Osteocyte (in vitro differentiated cells): Measurements from ENCODE around the gene CCSER1. TPM values are rescaled to one million over a fixed set of nuclear protein-coding genes. Genes with fewer than 3 reads are reported as not detected.

Experiments
- DNase-seq: peaks from one replicate; pipeline ENCODE4 v3.0.0; 2021; ENCODE audit warnings: mixed read lengths; ENCODE audit not compliant: unreplicated experiment; ENCODE audit errors: extremely low spot score
- H3K27ac Mint-ChIP-seq: one replicate; pipeline ENCODE4 v1.8.0; 2021; ENCODE audit warnings: mild to moderate bottlenecking, mixed read lengths; ENCODE audit not compliant: unreplicated experiment
- H3K27me3 Mint-ChIP-seq: one replicate; pipeline ENCODE4 v1.8.0; 2021; ENCODE audit warnings: mixed read lengths; ENCODE audit not compliant: unreplicated experiment
- H3K36me3 Mint-ChIP-seq: one replicate; pipeline ENCODE4 v1.8.0; 2021; ENCODE audit warnings: mixed read lengths; ENCODE audit not compliant: unreplicated experiment
- H3K4me1 Mint-ChIP-seq: one replicate; pipeline ENCODE4 v1.8.0; 2021; ENCODE audit warnings: mixed read lengths; ENCODE audit not compliant: unreplicated experiment
- H3K4me3 Mint-ChIP-seq: one replicate; pipeline ENCODE4 v1.8.0; 2021; ENCODE audit warnings: mild to moderate bottlenecking, moderate library complexity, mixed read lengths; ENCODE audit not compliant: unreplicated experiment
- H3K9me3 Mint-ChIP-seq: one replicate; pipeline ENCODE4 v1.8.0; 2021; ENCODE audit warnings: mixed read lengths; ENCODE audit not compliant: unreplicated experiment
- total RNA-seq: library from RNA; stranded (reverse); gene quantifications from 2 replicates; pipeline ENCODE4 v1.2.1, GENCODE V29; 2021
- TF ChIP-seq, protein P1 (sequence below): fragments of 200-600 bp; sonication (generic); IDR thresholded peaks from 2 replicates; pipeline ENCODE4 v1.5.0; 2021; ENCODE audit warnings: antibody characterized with exemption, mild to moderate bottlenecking, moderate library complexity

Gene CCSER1
- total RNA-seq, 1 donor from 2014 or later: not detected

DNA sequence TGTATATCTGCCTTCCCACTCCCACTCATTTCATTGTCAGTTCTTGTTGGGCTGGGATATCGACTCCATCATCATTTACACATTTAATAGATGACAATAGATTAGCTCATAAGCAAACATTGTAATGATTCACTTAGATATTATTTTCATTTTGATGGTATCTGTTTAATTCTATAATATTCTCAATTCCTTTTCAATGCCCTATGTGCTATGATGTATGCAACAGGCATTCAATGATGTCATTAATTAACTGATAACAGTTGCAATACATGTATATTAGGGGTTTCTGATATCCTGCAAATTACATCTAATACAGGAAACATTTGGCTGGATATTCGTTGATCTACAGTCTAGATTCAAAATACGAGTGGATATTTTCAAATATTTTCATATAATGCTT lies 850.5 kb downstream of the CCSER1 start:
- no peak for DNase-seq
- Mint-ChIP-seq H3K27ac (no peak overlapping the region), H3K36me3 (no peaks in the 10 kb centered on the region), H3K4me1 (no peaks in the 10 kb centered on the region), H3K27me3 (no peaks in the 10 kb centered on the region), H3K9me3 (no peaks in the 10 kb centered on the region), H3K4me3 (no peak overlapping the region)
- TF ChIP-seq, protein P1, sequence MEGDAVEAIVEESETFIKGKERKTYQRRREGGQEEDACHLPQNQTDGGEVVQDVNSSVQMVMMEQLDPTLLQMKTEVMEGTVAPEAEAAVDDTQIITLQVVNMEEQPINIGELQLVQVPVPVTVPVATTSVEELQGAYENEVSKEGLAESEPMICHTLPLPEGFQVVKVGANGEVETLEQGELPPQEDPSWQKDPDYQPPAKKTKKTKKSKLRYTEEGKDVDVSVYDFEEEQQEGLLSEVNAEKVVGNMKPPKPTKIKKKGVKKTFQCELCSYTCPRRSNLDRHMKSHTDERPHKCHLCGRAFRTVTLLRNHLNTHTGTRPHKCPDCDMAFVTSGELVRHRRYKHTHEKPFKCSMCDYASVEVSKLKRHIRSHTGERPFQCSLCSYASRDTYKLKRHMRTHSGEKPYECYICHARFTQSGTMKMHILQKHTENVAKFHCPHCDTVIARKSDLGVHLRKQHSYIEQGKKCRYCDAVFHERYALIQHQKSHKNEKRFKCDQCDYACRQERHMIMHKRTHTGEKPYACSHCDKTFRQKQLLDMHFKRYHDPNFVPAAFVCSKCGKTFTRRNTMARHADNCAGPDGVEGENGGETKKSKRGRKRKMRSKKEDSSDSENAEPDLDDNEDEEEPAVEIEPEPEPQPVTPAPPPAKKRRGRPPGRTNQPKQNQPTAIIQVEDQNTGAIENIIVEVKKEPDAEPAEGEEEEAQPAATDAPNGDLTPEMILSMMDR: no peak

- TF ChIP-seq, protein P1: no peak
- Mint-ChIP-seq H3K27me3 (no peaks in the 10 kb centered on the region), H3K4me1 (no peaks in the 10 kb centered on the region), H3K36me3 (no peaks in the 10 kb centered on the region), H3K4me3 (no peak overlapping the region), H3K9me3 (no peaks in the 10 kb centered on the region), H3K27ac (no peak overlapping the region)
- no peak for DNase-seq
Measured at GRCh38 chr4:90979556-90979955, 852.4 kb downstream of the CCSER1 start.

DNA sequence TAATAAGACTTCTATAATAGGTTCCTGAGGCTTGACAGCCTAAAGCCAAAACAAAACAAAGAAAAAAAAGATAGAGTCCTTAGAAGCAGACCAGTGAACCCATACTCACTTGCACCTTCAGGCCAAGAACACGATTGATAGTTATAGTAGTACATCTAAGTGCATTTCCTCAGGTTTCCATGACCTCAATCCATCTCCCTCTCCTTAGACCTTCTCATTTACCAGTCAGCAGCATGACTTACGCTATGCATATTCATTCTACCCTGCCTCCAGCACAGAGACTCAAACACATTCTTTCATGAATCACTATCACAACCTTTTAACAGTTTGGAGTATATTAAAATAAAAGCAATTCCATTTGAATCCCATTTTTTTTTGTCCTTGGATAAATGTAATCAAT lies 855.6 kb downstream of the CCSER1 start:
- no peaks in the 10 kb centered on the region for H3K9me3 Mint-ChIP-seq
- H3K4me3 Mint-ChIP-seq: no peak overlapping the region
- no peak overlapping the region for H3K27ac Mint-ChIP-seq

GRCh38 chr4:90990284-90990683 lies 863.1 kb downstream of the CCSER1 start:
- H3K4me1 Mint-ChIP-seq: peaks cover 2% of the 10 kb centered on the region
- TF ChIP-seq, protein P1: no peak
- no peak overlapping the region for H3K27ac Mint-ChIP-seq
- no peaks in the 10 kb centered on the region for H3K36me3 Mint-ChIP-seq
- no peaks in the 10 kb centered on the region for H3K9me3 Mint-ChIP-seq
- no peak for DNase-seq
- H3K27me3 Mint-ChIP-seq: no peaks in the 10 kb centered on the region
- H3K4me3 Mint-ChIP-seq: no peak overlapping the region

More for the DNA sequence above, 855.6 kb downstream of the CCSER1 start:
- H3K27me3 Mint-ChIP-seq: no peaks in the 10 kb centered on the region
- TF ChIP-seq, protein P1: no peak
- no peak for DNase-seq
- no peaks in the 10 kb centered on the region for H3K36me3 Mint-ChIP-seq
- H3K4me1 Mint-ChIP-seq: no peaks in the 10 kb centered on the region

DNA sequence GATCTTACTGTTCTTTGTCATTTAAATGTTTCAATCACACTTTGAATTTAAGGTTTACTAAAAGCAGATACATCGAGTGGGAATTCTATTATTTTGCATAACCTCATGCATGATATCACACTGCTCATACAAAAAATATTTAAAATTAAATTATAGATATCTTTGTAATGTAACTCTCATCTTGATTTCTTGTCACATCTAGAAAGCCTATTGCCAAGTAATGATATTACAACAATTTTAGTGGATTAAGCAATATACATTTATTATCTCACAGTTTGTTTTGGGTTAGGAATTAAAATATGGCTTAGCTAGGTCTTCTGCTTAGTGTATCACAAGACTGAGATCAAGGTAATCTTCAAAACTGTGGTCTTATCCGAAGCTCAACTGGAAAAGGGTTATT lies 865.0 kb downstream of the CCSER1 start:
- TF ChIP-seq, protein P1: no peak

More for the DNA sequence above, 865.0 kb downstream of the CCSER1 start:
- Mint-ChIP-seq H3K27ac (no peak overlapping the region), H3K36me3 (no peaks in the 10 kb centered on the region), H3K27me3 (no peaks in the 10 kb centered on the region), H3K4me3 (no peak overlapping the region), H3K9me3 (no peaks in the 10 kb centered on the region), H3K4me1 (peaks cover 2% of the 10 kb centered on the region)
- DNase-seq: no peak
